ENCODE data around the gene LAMA2. TPM values are rescaled to one million over a fixed set of nuclear protein-coding genes. Genes with fewer than 3 reads are reported as not detected.

LAMA2 gene
- total and polyA plus RNA-seq, 7 donors, result 0.46 to 131 (median 59.6) TPM

DNA sequence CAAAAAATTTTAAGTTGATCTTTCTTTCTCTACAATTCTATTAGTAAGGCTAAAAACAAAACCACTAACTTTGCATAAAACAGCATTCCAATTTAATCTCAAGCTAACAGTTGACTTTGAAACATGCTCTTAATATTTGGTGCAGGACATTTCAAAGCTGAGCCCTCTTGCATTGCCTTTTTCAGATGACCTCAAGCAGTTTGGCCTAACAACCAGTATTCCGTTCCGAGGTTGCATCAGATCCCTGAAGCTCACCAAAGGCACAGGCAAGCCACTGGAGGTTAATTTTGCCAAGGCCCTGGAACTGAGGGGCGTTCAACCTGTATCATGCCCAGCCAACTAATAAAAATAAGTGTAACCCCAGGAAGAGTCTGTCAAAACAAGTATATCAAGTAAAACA lies 633.1 kb downstream of the LAMA2 start:
- H3K4me1 ChIP-seq, result no peaks in the 10 kb centered on the region
- 95 to 97% methylated on average over 3 of the region's 3 CpGs for WGBS, 2 donors
- H3K9me3 ChIP-seq, result no peaks in the 10 kb centered on the region
- no peak for DNase-seq
- H3K27ac ChIP-seq, result no peak overlapping the region
- intact Hi-C loops (cut with DNase I), result no loop called here
- peaks cover 0 to 9% (median 0%) of the 10 kb centered on the region in 4 donors for H3K36me3 ChIP-seq
- TF ChIP-seq POLR2A (IDR thresholded peaks at IDR 0.05), result no peak
- TF ChIP-seq CTCF (IDR thresholded peaks at IDR 0.05), result no peak
- no peak for TF ChIP-seq POLR2AphosphoS5 (IDR thresholded peaks at IDR 0.05)
- no peak for TF ChIP-seq EP300 (IDR thresholded peaks at IDR 0.05)
- no peak overlapping the region for H3K4me3 ChIP-seq
- H3K27me3 ChIP-seq, result no peaks in the 10 kb centered on the region

DNA sequence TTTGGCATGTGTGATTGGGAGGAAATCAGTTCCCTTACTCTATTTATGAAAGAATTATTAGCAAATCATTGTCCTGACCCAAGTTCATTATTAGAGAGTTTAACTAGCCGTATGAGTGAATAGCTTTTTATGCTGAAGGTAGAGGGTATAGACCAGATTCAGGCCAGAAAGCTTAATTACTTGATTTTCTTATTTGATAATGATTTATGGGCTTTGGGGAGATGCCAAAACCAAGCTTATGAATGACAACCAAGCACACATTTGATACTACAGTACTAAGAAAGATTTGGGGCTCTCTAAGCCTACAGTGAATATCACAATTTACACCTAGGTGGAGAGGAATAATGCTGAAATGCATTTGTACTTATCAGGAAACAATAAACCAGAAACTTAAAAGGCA lies 633.8 kb downstream of the LAMA2 start:
- intact Hi-C loops (cut with DNase I), result no loop called here
- no peaks in the 10 kb centered on the region for H3K27me3 ChIP-seq
- H3K9me3 ChIP-seq, result no peaks in the 10 kb centered on the region
- no peak overlapping the region for H3K27ac ChIP-seq
- H3K36me3 ChIP-seq, result peaks cover 0 to 9% (median 0%) of the 10 kb centered on the region in 4 donors
- H3K4me3 ChIP-seq, result no peak overlapping the region
- TF ChIP-seq CTCF (IDR thresholded peaks at IDR 0.05) (no peak), EP300 (IDR thresholded peaks at IDR 0.05) (no peak)
- WGBS, 2 donors, result 89 to 98% methylated on average over 1 of the region's 1 CpG
- H3K4me1 ChIP-seq, result no peaks in the 10 kb centered on the region
- no peak for DNase-seq

DNA sequence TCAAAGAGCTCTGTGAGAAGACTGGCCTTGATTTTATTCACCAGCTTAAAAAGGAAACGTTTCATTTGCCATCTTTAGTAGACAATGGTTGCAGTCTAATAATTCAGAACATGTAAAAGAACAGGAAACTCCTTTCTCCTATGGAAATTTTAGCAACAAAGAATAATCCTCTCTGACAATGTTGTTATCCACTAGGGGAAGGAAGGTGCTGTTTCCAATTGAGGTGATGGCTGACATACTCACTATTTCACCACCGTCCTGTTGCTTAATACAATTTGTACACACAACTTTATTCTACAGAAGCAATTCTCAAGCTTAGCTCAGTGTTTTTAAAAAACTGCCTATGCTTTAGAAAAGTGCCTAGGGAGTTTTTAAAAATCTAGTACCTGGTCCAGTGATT lies 634.4 kb downstream of the LAMA2 start:
- TF ChIP-seq POLR2A (IDR thresholded peaks at IDR 0.05) (no peak), EP300 (IDR thresholded peaks at IDR 0.05) (no peak), POLR2AphosphoS5 (IDR thresholded peaks at IDR 0.05) (no peak), CTCF (IDR thresholded peaks at IDR 0.05) (no peak)
- 67 to 69% methylated on average over 2 of the region's 2 CpGs for WGBS, 2 donors
- no peaks in the 10 kb centered on the region for H3K4me1 ChIP-seq

DNA sequence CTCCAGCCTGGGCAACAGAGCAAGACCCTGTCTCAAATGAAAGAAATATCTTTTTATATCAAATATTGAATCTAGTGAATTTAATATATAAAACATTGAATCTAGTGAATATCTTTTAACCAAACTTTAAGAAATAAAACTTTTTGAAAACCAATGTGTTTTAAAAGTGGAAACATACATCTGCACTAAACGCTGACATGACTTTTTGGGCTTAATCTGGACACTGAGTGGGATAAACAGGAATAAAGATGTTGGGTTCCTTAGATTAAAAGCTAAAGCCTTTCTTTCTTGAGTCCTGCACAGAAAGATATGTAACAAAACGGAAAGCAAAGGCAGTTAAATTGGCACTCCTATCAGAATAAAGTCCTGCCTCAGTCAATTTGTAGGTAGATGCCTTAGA lies 636.8 kb downstream of the LAMA2 start:
- Histone ChIP-seq H3K27ac (no peak overlapping the region), H3K4me3 (no peak overlapping the region), H3K27me3 (no peaks in the 10 kb centered on the region), H3K36me3 (no peaks in the 10 kb centered on the region), H3K9me3 (no peaks in the 10 kb centered on the region), H3K4me1 (peaks cover 0 to under 1% (median under 1%) of the 10 kb centered on the region in 4 donors)
- TF ChIP-seq CTCF (IDR thresholded peaks at IDR 0.05) (no peak), EP300 (IDR thresholded peaks at IDR 0.05) (no peak)
- intact Hi-C loops (cut with DNase I), result no loop called here
- 93 to 96% methylated on average over 2 of the region's 2 CpGs for WGBS, 2 donors
- no peak for DNase-seq

More for the DNA sequence above, 634.4 kb downstream of the LAMA2 start:
- intact Hi-C loops (cut with DNase I), result no loop called here
- Histone ChIP-seq H3K4me3 (no peak overlapping the region), H3K36me3 (peaks cover 0 to 9% (median 0%) of the 10 kb centered on the region in 4 donors), H3K27ac (no peak overlapping the region), H3K9me3 (no peaks in the 10 kb centered on the region), H3K27me3 (no peaks in the 10 kb centered on the region)
- DNase-seq, result no peak

DNA sequence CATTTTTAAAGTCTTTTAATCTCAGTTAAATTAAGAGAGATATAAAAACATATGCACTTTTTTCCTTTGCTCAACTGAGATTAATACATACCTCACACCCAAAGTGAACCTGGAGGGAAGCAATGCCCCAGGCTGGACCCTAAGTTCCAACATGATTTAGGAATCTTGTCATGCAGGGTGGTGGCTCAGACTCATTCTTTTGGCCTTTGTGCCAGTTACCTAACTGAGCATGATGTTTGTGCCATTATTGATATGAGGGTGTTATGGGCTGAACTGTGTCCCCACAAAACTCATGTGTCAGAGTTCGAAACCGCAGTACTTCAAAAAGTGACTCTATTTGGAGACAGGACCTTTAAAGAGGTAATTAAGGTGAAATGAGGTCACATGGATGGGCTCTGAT lies 639.0 kb downstream of the LAMA2 start:
- H3K4me1 ChIP-seq, result peaks cover 0 to 7% (median 3%) of the 10 kb centered on the region in 4 donors
- TF ChIP-seq EP300 (IDR thresholded peaks at IDR 0.05) (no peak), POLR2AphosphoS5 (IDR thresholded peaks at IDR 0.05) (no peak), CTCF (IDR thresholded peaks at IDR 0.05) (no peak), POLR2A (IDR thresholded peaks at IDR 0.05) (no peak)
- H3K4me3 ChIP-seq, result no peak overlapping the region
- H3K36me3 ChIP-seq, result no peaks in the 10 kb centered on the region
- H3K9me3 ChIP-seq, result no peaks in the 10 kb centered on the region
- no peak overlapping the region for H3K27ac ChIP-seq
- no peaks in the 10 kb centered on the region for H3K27me3 ChIP-seq
- intact Hi-C loops (cut with DNase I), result no loop called here
- DNase-seq, result no peak
- 46 to 47% methylated on average over 2 of the region's 2 CpGs for WGBS, 2 donors

Measured in sigmoid colon (tissue), 7 donors.